ENCODE data around the gene SEL1L3.

DNA sequence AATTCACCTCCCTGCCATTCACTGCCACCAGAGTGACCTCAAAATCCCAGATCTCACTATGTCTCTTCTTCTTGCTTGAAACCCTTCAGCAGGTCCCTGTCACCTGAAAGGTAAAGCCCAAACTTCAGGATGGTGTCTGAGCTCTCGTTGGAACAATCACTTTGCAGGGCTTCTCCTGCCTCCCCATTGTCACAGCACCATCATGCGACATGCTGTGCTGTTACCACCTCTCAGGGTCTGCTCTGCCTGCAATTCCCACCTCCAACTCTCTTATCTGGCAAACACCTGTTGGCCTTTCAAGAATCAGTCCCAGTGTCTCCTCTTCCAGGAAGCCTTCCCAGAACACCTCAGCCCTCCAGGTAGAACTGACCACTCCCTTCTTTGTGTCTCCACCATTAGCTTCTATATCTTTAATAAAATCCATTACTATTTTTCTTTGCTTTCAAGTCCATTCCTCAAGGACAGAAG lies 46.2 kb downstream of the SEL1L3 start:
- TF ChIP-seq POLR2A (IDR thresholded peaks at IDR 0.05; ENCODE audit: low read length) = no peak
- TF ChIP-seq GATA1 (IDR thresholded peaks at IDR 0.05; ENCODE audit: low read depth, low read length) = no peak
